HepG2 (cell line): ENCODE results near the gene RAD21L1. TPM values are rescaled to one million over a fixed set of nuclear protein-coding genes. Genes with fewer than 3 reads are reported as not detected.

Experiments used
- ADNP ChIP-seq: sonication (generic); formaldehyde crosslinking; IDR thresholded peaks from 2 replicates; pipeline ENCODE4 v1.4.0; 2020; ENCODE audit warnings: missing genetic modification reagents
- GATA4 ChIP-seq: sonication (generic); IDR thresholded peaks from 2 replicates; pipeline ENCODE4 v1.6.1; 2016; ENCODE audit warnings: antibody characterized with exemption, low read depth, borderline replicate concordance
- HES4 ChIP-seq: sonication (generic); formaldehyde crosslinking; IDR thresholded peaks from 2 replicates; pipeline ENCODE4 v1.9.0; 2021; ENCODE audit warnings: mild to moderate bottlenecking, missing genetic modification reagents, borderline replicate concordance
- HOXA3 ChIP-seq: sonication (generic); formaldehyde crosslinking; IDR thresholded peaks from 2 replicates; pipeline ENCODE4 v1.5.0; 2020; ENCODE audit warnings: missing genetic modification reagents
- HOXA5 ChIP-seq: sonication (generic); formaldehyde crosslinking; IDR thresholded peaks from 2 replicates; pipeline ENCODE4 v1.4.0; 2020; ENCODE audit warnings: missing genetic modification reagents
- KDM5A ChIP-seq: fragments of 200-600 bp; sonication (generic); IDR thresholded peaks from 2 replicates; pipeline ENCODE4 v1.7.0; 2018; ENCODE audit warnings: antibody characterized with exemption, mild to moderate bottlenecking, low read length, borderline replicate concordance
- MLLT10 ChIP-seq: sonication (generic); formaldehyde crosslinking; IDR thresholded peaks from 2 replicates; pipeline ENCODE4 v1.4.0; 2020; ENCODE audit warnings: missing genetic modification reagents
- MZF1 ChIP-seq: sonication (generic); formaldehyde crosslinking; IDR thresholded peaks from 2 replicates; pipeline ENCODE4 v1.8.1; 2023; ENCODE audit warnings: mild to moderate bottlenecking, missing genetic modification reagents, borderline replicate concordance
- RARA ChIP-seq: IDR thresholded peaks from 2 replicates; pipeline ENCODE4 v1.6.1; 2016; ENCODE audit warnings: missing genetic modification reagents, missing compliant biosample characterization
- SMARCE1 ChIP-seq: fragments of 450-650 bp; IDR thresholded peaks from 2 replicates; pipeline ENCODE4 v1.6.1; 2017; ENCODE audit warnings: borderline replicate concordance
- TBP ChIP-seq: sonication (generic); formaldehyde crosslinking; IDR thresholded peaks from 2 replicates; pipeline ENCODE4 v1.5.0; 2020; ENCODE audit warnings: missing genetic modification reagents
- U2AF1 ChIP-seq: fragments of 200-400 bp; formaldehyde crosslinking; optimal IDR thresholded peaks from 2 replicates; pipeline ENCODE3; 2017; ENCODE audit warnings: mild to moderate bottlenecking, low read depth, low read length
- USF2 ChIP-seq, 2 experiments: sonication (generic) in 1 of 2; formaldehyde crosslinking in 1 of 2; IDR thresholded peaks; 2 replicates each; pipeline versions ENCODE4 v1.5.1 to v1.6.1; 2011 to 2020; ENCODE audit warnings: borderline replicate concordance in 1 of 2, low read depth in 1 of 2, low read length in 1 of 2, mild to moderate bottlenecking in 1 of 2, missing genetic modification reagents in 1 of 2, moderate library complexity in 1 of 2
- ZBTB21 ChIP-seq: sonication (generic); formaldehyde crosslinking; IDR thresholded peaks from 2 replicates; pipeline ENCODE4 v1.4.0; 2020; ENCODE audit warnings: missing genetic modification reagents
- ZKSCAN5 ChIP-seq: sonication (generic); formaldehyde crosslinking; IDR thresholded peaks from 2 replicates; pipeline ENCODE4 v1.5.1; 2020; ENCODE audit warnings: mild to moderate bottlenecking, missing genetic modification reagents
- ZNF207 ChIP-seq: fragments of 450-650 bp; IDR thresholded peaks from 2 replicates; pipeline ENCODE4 v1.6.1; 2016; ENCODE audit warnings: antibody characterized with exemption, borderline replicate concordance
- ZNF326 ChIP-seq: sonication (generic); formaldehyde crosslinking; IDR thresholded peaks from 2 replicates; pipeline ENCODE4 v1.4.0; 2020; ENCODE audit warnings: missing genetic modification reagents, borderline replicate concordance
- ZNF563 ChIP-seq: sonication (generic); formaldehyde crosslinking; IDR thresholded peaks from 2 replicates; pipeline ENCODE4 v1.8.0; 2022; ENCODE audit warnings: mild to moderate bottlenecking, moderate library complexity, missing genetic modification reagents
- ZNF580 ChIP-seq: IDR thresholded peaks from 2 replicates; pipeline ENCODE4 v1.6.1; 2016; ENCODE audit warnings: low read depth, borderline replicate concordance
- ZNF598 ChIP-seq: sonication (generic); formaldehyde crosslinking; IDR thresholded peaks from 2 replicates; pipeline ENCODE4 v1.5.1; 2020; ENCODE audit warnings: mild to moderate bottlenecking, missing genetic modification reagents, borderline replicate concordance
- ZNF687 ChIP-seq: sonication (generic); formaldehyde crosslinking; IDR thresholded peaks from 2 replicates; pipeline ENCODE4 v1.5.1; 2020; ENCODE audit warnings: mild to moderate bottlenecking, missing genetic modification reagents, moderate library complexity
- ZNF691 ChIP-seq: sonication (generic); formaldehyde crosslinking; IDR thresholded peaks from 2 replicates; pipeline ENCODE4 v1.4.0; 2020; ENCODE audit warnings: missing genetic modification reagents, low read depth, mild to moderate bottlenecking, borderline replicate concordance
- ZSCAN30 ChIP-seq: sonication (generic); formaldehyde crosslinking; IDR thresholded peaks from 2 replicates; pipeline ENCODE4 v1.5.0; 2020; ENCODE audit warnings: mild to moderate bottlenecking, missing genetic modification reagents
- polyA plus RNA-seq, 8 experiments: library from polyadenylated mRNA; depleted of rRNA in 3 of 8; stranded (reverse) in 7 of 8; unstranded in 1 of 8; fragments of >200 nt; fragmentation: Illumina TruSeq in 4 of 8; extraction: Trizol in 4 of 8; gene quantifications; 2 replicates each; pipeline versions ENCODE4 v1.2.1 to v1.2.3, GENCODE V29; 2011 to 2016; ENCODE audit warnings: low read depth in 4 of 8, missing spikeins in 1 of 8, mixed read lengths in 1 of 8; ENCODE audit not compliant: insufficient read depth in 1 of 8
- total RNA-seq, 5 experiments: library from RNA; depleted of rRNA; stranded (reverse); fragments of >200 nt; fragmentation: Illumina TruSeq; extraction: Trizol; gene quantifications; 2 replicates each; pipeline ENCODE4 v1.2.3, GENCODE V29; 2016; ENCODE audit warnings: low read depth in 1 of 5

The RAD21L1 gene
- total and polyA plus RNA-seq, 2 of the 13 experiments (the other 11 are each of a cell fraction or from before 2014, with no cell fraction given): not detected

GRCh38 chr20:1266167-1266973, 40.5 kb downstream of the RAD21L1 start, which contains the start of gene SNPH (continued):
- no peak for TF ChIP-seq KDM5A
- no peak for TF ChIP-seq ADNP (CRISPR knock-in tag)
- no peak for TF ChIP-seq SMARCE1
- TF ChIP-seq ZNF691 (CRISPR knock-in tag): no peak; the same call in 1 of the 2 replicates
- no peak for TF ChIP-seq ZNF207
- TF ChIP-seq ZKSCAN5 (CRISPR knock-in tag): no peak
- TF ChIP-seq ZBTB21 (CRISPR knock-in tag): no peak
- TF ChIP-seq MZF1 (CRISPR knock-in tag): no peak
- no peak for TF ChIP-seq ZNF580 (CRISPR knock-in tag)
- peak; percentile 72; the same call in 1 of the 2 replicates for TF ChIP-seq HES4 (CRISPR knock-in tag)
- no peak for TF ChIP-seq GATA4
- TF ChIP-seq TBP (CRISPR knock-in tag): no peak
- no peak for TF ChIP-seq ZNF598 (CRISPR knock-in tag)
- TF ChIP-seq U2AF1: no peak
- 0 out of 2 replicates have a peak, but pooled peaks have one; percentile 45 for TF ChIP-seq ZNF563
- no peak for TF ChIP-seq ZSCAN30 (CRISPR knock-in tag)
- no peak for TF ChIP-seq HOXA5 (CRISPR knock-in tag)
- TF ChIP-seq ZNF687 (CRISPR knock-in tag): peak; percentile 52
- no peak for TF ChIP-seq HOXA3 (CRISPR knock-in tag)
- no peak for TF ChIP-seq MLLT10 (CRISPR knock-in tag)
- no peak for TF ChIP-seq RARA
- TF ChIP-seq USF2 (IDR thresholded peaks at IDR 0.05; ENCODE audit: low read depth, low read length): no peak
- no peak for TF ChIP-seq USF2 (CRISPR knock-in tag; IDR thresholded peaks at IDR 0.05; ENCODE audit: borderline replicate concordance)
- no peak for TF ChIP-seq ZNF326
